Gastroesophageal sphincter (tissue), 4 donors: Measurements from ENCODE around the gene SAP25. TPM values are rescaled to one million over a fixed set of nuclear protein-coding genes. Genes with fewer than 3 reads are reported as not detected.
A peak's percentile ranks its signal among the peaks of the same experiment; 100 is the strongest.

Experiments used
- ATAC-seq: fragments of 150-250 bp; one replicate; pipeline ENCODE4 v1.9.1; 2016; ENCODE audit warnings: mild to moderate bottlenecking, moderate library complexity
- H3K27ac ChIP-seq, 4 donors: fragments of 200-600 bp; sonication (generic) in 3 of 4; 1 replicate in 3 of 4; 2 replicates in 1 of 4; pipeline ENCODE4 v1.5.1; 2016 to 2019
- H3K27me3 ChIP-seq: fragments of 200-600 bp; sonication (generic); one replicate; pipeline ENCODE4 v1.5.1; 2019
- H3K36me3 ChIP-seq, 2 donors: fragments of 200-600 bp; sonication (generic); one replicate each; pipeline ENCODE4 v1.5.1; 2019; ENCODE audit warnings: control low read depth in 1 of 2
- H3K4me1 ChIP-seq, 3 donors: fragments of 200-600 bp; sonication (generic); 1 replicate in 2 of 3; 2 replicates in 1 of 3; pipeline ENCODE4 v1.5.1; 2016 to 2019; ENCODE audit warnings: control low read depth in 2 of 3
- H3K4me3 ChIP-seq, 2 donors: fragments of 200-600 bp; sonication (generic); one replicate each; pipeline ENCODE4 v1.5.1; 2019; ENCODE audit warnings: mild to moderate bottlenecking in 1 of 2, moderate library complexity in 1 of 2
- H3K9me3 ChIP-seq, 3 donors: fragments of 200-600 bp; sonication (generic); one replicate each; pipeline ENCODE4 v1.5.1; 2017 to 2019; ENCODE audit warnings: control low read depth in 2 of 3
- EP300 ChIP-seq: sonication (generic); formaldehyde crosslinking; IDR thresholded peaks from one replicate; pipeline ENCODE4 v1.6.1; 2017; ENCODE audit warnings: antibody characterized with exemption, mild to moderate bottlenecking
- POLR2A ChIP-seq, 2 donors: fragments of 450-650 bp; IDR thresholded peaks; one replicate each; pipeline ENCODE4 v1.6.1; 2017; ENCODE audit warnings: antibody characterized with exemption in 2 of 2, mild to moderate bottlenecking in 2 of 2, moderate library complexity in 1 of 2
- POLR2AphosphoS5 ChIP-seq: sonication (generic); formaldehyde crosslinking; IDR thresholded peaks from one replicate; pipeline ENCODE4 v1.6.1; 2017; ENCODE audit warnings: antibody characterized with exemption
- WGBS, 2 donors: methylation state at CpG; one replicate each; pipeline ENCODE4 v1.1.5; 2018; ENCODE audit warnings: low coverage in 1 of 2; 5-methylcytosine and 5-hydroxymethylcytosine counted together
- total RNA-seq, 4 donors: library from RNA; depleted of rRNA; stranded (reverse); fragments of >200 nt; gene quantifications; one replicate each; pipeline ENCODE4 v1.1.0, GENCODE V29; 2016
- TF ChIP-seq, protein P1 (sequence below), 4 experiments: fragments of 200-600 bp in 2 of 4; fragments of 450-650 bp in 2 of 4; sonication (generic) in 1 of 4; IDR thresholded peaks; one replicate each; pipeline ENCODE4 v1.5.1; 2017 to 2019; ENCODE audit warnings: antibody characterized with exemption in 4 of 4, mild to moderate bottlenecking in 2 of 4, moderate library complexity in 2 of 4

Gene SAP25
- total RNA-seq, 4 donors from 2014 or later, result 5.6 TPM; not detected in 3

DNA sequence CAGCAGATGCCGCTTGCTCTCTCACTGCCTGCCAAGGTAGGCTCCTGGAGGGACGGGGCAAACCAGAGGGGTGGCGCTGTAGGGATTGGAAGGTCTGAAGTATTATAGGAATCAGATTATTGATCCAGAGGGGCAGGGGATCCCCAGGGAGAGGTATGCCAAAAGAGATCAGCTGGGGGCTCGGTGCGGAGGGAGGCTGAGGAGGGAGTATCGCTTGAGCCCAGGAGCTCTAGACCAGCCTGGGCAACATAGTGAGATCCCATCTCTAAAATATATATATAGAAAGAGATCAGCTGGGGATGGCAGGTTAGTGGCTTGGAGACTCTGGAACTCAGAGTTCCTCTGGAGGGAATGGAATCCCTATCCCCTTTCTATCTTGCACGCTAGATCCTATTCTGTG lies 21.5 kb upstream of the SAP25 start:
- ATAC-seq, result no peak
- WGBS, 2 donors, result 97 to 100% methylated on average over 1 to 6 of the region's 7 CpGs
- Histone ChIP-seq H3K27ac (no peak overlapping the region), H3K36me3 (no peaks in the 10 kb centered on the region), H3K4me3 (no peak overlapping the region), H3K9me3 (no peaks in the 10 kb centered on the region), H3K27me3 (peaks cover 20% of the 10 kb centered on the region), H3K4me1 (peaks cover 0 to 5% (median 0%) of the 10 kb centered on the region in 3 donors)
- no peak for TF ChIP-seq POLR2AphosphoS5
- TF ChIP-seq, protein P1, sequence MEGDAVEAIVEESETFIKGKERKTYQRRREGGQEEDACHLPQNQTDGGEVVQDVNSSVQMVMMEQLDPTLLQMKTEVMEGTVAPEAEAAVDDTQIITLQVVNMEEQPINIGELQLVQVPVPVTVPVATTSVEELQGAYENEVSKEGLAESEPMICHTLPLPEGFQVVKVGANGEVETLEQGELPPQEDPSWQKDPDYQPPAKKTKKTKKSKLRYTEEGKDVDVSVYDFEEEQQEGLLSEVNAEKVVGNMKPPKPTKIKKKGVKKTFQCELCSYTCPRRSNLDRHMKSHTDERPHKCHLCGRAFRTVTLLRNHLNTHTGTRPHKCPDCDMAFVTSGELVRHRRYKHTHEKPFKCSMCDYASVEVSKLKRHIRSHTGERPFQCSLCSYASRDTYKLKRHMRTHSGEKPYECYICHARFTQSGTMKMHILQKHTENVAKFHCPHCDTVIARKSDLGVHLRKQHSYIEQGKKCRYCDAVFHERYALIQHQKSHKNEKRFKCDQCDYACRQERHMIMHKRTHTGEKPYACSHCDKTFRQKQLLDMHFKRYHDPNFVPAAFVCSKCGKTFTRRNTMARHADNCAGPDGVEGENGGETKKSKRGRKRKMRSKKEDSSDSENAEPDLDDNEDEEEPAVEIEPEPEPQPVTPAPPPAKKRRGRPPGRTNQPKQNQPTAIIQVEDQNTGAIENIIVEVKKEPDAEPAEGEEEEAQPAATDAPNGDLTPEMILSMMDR (IDR thresholded peaks at IDR 0.05), result no peak
- no peak for TF ChIP-seq EP300
- no peak for TF ChIP-seq POLR2A (IDR thresholded peaks at IDR 0.05)

DNA sequence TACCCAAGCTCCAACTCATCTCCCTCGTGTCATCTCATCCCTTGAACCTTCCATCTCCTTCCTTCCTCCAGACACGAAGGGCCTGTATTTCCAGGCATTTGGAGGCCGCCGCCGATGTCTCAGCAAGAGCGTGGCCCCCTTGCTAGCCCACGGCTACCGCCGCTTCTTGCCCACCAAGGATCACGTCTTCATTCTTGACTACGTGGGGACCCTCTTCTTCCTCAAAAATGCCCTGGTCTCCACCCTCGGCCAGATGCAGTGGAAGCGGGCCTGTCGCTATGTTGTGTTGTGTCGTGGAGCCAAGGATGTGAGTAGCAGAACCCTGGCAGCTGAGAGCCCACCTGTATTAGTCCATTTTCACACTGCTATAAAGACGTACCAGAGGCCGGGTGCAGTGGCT lies 17.9 kb upstream of the SAP25 start:
- Histone ChIP-seq H3K27ac (no peak overlapping the region), H3K27me3 (peaks cover 20% of the 10 kb centered on the region), H3K9me3 (no peaks in the 10 kb centered on the region), H3K4me3 (no peak overlapping the region), H3K36me3 (no peaks in the 10 kb centered on the region), H3K4me1 (peaks cover 0 to 24% (median 4%) of the 10 kb centered on the region in 3 donors)
- 90 to 96% methylated on average over 2 to 9 of the region's 17 CpGs for WGBS, 2 donors
- ATAC-seq, result no peak
- TF ChIP-seq EP300 (no peak), POLR2A (IDR thresholded peaks at IDR 0.05) (no peak), POLR2AphosphoS5 (no peak)
- TF ChIP-seq, protein P1 (IDR thresholded peaks at IDR 0.05), result no peak

DNA sequence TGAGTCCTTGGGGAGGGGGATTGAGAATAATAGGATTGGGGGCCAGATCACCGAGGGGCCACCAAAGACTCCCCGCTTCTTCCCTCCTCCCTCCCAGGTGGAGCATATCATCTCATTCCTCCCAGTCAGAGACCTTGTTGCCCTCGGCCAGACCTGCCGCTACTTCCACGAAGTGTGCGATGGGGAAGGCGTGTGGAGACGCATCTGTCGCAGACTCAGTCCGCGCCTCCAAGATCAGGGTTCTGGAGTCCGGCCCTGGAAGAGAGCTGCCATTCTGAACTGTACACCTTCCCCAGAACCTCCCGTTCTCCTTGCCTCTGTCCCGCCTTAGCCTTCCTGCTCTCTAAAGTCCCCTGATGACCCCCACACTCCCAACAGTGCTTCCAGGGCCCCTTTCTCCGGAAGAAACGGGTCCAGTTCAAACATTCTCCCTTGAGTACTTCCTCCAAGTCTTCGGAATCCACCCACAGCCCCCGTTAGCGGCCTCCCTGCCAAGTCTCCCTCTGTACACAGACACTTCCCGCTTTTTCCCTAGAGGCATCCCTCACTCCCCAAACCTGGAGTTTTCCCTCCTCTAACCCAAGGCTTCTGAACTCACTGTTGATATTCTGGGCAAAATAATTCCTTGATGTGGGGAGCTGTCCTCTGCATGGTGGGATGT lies 16.5 kb upstream of the SAP25 start:
- TF ChIP-seq POLR2A (IDR thresholded peaks at IDR 0.05) (no peak), EP300 (no peak), POLR2AphosphoS5 (no peak)
- TF ChIP-seq, protein P1 (IDR thresholded peaks at IDR 0.05), result no peak
- Histone ChIP-seq H3K4me1 (peaks cover 0 to 28% (median 6%) of the 10 kb centered on the region in 3 donors), H3K36me3 (no peaks in the 10 kb centered on the region), H3K9me3 (no peaks in the 10 kb centered on the region), H3K4me3 (peak overlapping the region in 1 of 2 donors; percentile 29), H3K27ac (peak overlapping the region in 3 of 4 donors; percentile 33 to 58 (median 57)), H3K27me3 (peaks cover 20% of the 10 kb centered on the region)
- WGBS, 2 donors, result 14 to 41% methylated on average over 10 to 14 of the region's 20 CpGs
- no peak for ATAC-seq

DNA sequence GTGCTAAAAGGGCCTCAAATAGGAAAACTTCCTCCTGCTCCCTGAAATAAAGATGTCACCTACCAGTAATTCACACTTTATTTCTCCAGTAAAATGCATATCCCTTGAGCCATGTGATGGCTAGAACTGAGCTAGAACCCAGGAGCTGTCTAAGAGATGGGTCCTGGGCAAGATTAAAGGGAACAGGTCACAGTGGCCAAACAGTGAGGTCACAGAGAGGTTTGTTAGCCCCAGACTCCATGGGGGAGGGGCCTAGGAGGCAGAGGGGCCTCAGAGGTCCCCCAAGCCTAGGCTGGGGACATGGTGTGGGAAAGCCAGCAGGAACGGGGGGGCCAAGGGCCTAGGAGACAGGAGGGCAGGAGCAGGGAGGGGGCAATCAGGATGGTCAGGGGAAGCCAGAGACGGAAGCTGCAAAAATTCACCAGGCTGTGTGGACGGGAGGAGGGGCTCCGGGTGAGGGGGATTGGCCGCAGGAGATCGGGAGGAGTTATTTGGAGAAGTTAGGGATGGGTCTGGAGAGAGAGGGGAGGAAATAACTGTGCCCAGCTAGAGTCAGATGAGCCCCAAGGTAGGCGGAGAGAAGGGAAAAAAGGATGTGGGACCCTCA lies 15.7 kb upstream of the SAP25 start:
- Histone ChIP-seq H3K9me3 (no peaks in the 10 kb centered on the region), H3K4me3 (peak overlapping the region in 1 of 2 donors; percentile 29), H3K4me1 (peaks cover 0 to 36% (median 14%) of the 10 kb centered on the region in 3 donors), H3K27me3 (peaks cover 20% of the 10 kb centered on the region), H3K36me3 (no peaks in the 10 kb centered on the region), H3K27ac (peak overlapping the region in 3 of 4 donors; percentile 28 to 58 (median 57))
- no peak for ATAC-seq
- 33 to 42% methylated on average over 6 to 7 of the region's 7 CpGs for WGBS, 2 donors
- no peak for TF ChIP-seq EP300
- TF ChIP-seq, protein P1 (IDR thresholded peaks at IDR 0.05), result no peak

DNA sequence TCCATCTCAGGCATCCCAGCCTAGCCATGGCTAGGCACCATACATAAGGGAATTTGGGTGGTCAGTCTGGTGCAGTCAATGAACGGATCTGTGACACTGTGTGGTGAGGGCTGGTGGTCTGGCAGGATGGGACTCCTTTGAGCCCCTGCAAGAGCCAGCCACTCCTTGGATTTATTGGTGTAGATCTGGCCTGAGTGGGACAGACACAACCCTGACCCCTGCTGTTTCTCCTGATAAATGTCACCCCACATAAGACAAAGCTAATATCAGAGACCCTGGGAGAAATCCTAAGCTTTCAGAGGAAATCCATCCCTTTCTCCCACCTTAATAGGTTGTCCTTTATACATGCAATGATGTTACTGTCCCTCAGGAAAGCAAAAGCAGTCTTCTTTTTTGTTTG lies 14.7 kb upstream of the SAP25 start:
- H3K9me3 ChIP-seq, result no peaks in the 10 kb centered on the region
- no peak overlapping the region for H3K27ac ChIP-seq
- peaks cover 20% of the 10 kb centered on the region for H3K27me3 ChIP-seq
- H3K4me3 ChIP-seq, result no peak overlapping the region
- ATAC-seq, result no peak
- WGBS, 2 donors, result no CpG with 5 or more reads among the region's 1 CpG
- H3K4me1 ChIP-seq, result peaks cover 0 to 46% (median 24%) of the 10 kb centered on the region in 3 donors
- TF ChIP-seq, protein P1 (IDR thresholded peaks at IDR 0.05), result peak in 2 of 4 experiments; percentile 16 to 28
- no peak for TF ChIP-seq POLR2A (IDR thresholded peaks at IDR 0.05)
- peaks cover 0 to 2% of the 10 kb centered on the region in 2 donors for H3K36me3 ChIP-seq
